Stromal cell of bone marrow (primary cell): ENCODE results near the gene UBTF.
"Not testable (repeated sequence)": the region's sequence is repeated elsewhere in the genome, so short reads cannot be mapped to it uniquely, and the experiment has no call there.

Source experiments
- DNase-seq: peaks from one replicate; pipeline ENCODE4 v3.0.0-alpha.2; 2012; ENCODE audit warnings: low read depth

Gene UBTF

DNA sequence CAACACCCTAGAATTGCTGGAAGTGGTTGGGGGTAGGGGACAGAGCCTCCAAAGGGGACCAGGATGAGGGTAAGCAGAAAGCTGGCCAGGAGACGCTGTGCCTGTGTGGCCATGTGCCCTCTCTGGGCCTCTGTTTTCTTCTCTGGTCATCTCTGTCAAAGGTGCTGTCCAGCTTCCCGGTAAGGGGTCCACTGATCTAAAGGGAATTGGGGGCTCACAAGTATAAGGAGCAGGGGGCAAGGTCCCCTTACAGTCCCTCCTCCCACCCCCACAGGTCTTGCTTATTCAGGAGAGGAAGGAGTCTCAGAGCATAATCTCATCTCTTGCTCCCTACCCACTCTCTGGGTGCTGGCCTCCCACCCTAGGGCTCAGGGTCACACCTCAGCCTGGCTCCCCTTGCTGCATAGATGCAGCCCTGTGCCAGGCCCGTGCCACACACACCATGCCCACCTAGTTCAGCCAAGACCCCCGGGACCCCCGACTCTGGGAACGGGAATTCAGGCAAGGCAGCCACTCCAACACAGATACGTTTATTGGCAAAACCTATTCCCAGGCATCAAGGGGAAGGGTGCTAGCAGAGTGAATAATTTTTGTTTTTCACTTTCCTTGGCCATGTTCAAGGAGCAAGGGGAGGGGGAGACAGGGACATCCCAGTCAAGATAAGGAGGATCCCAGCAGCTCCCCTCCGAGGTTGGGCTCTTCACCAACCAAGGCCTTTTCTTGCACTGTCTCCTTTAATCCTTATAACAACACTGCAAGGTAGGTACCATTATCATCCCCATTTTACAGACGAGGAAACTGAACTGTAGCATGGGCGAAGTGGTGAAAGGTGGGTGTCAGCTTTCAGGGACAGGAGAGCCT, 28.6 kb upstream of the UBTF start:
- no peak for DNase-seq

GRCh38 chr17:44247440-44247841, 28.0 kb upstream of the UBTF start:
- DNase-seq: no peak

DNA sequence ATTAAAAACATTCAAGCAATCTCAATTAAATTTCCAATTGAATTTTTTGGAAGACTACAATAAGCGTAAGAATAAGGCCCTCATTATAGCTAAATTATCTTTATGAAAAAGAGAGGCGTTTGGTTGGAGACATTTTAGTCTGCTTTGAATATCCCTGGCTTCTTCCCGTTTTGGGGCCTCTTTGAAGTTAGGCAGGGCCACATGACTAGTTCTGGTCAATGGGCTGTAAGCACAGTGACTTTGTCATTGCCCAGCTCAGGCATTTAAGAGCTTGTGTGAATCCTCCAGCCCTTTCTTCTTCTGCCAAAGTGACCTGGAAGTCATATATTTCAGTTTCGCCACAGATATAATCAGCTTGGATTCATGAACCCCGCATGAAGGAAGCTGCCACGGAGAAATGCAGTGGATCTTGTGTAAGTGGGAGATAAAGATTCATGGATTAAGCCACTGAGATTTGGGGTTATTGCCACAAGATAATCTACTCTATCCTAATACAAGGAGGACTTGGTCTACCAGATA, 21.7 kb upstream of the UBTF start:
- DNase-seq: no peak

DNA sequence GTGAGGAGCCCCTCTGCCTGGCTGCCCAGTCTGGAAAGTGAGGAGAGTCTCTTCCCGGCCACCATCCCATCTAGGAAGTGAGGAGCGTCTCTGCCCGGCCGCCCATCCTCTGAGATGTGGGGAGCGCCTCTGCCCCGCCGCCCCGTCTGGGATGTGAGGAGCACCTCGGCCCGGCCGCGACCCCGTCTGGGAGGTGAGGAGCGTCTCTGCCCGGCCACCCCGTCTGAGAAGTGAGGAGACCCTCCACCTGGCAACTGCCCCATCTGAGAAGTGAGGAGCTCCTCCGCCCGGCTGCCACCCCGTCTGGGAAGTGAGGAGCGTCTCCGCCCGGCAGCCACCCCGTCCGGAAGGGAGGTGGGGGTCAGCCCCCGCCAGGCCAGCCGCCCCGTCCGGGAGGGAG, 18.4 kb upstream of the UBTF start:
- not testable (repeated sequence) for DNase-seq

DNA sequence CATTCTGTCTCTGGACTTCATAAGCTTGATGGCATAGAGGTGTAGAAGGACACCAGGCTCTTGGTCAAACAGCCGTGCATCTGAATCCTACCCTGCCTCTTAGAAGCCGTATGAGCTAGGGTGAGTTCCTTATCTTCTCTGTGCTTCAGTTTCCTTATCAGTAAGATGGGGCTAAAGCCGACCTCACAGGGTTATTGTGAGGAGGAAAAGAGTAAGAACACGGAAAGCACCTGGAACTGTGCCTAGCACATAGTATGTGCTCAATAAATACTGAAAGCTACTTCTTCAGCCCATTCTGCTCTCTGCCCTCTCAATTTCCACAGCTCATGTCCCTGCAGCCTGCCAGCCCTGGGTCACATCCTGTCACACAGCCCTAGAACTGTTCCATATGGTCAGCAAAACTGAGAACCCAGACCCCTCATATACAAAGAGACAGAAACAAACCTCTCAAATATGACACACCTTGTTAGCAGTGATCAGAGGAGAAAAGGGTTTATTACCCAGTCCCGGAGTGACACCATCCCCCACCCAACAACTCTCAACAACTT, 17.0 kb upstream of the UBTF start:
- DNase-seq: no peak

- no peak for DNase-seq
These were observed 16.1 kb upstream of the UBTF start for GRCh38 chr17:44235583-44235936.

DNA sequence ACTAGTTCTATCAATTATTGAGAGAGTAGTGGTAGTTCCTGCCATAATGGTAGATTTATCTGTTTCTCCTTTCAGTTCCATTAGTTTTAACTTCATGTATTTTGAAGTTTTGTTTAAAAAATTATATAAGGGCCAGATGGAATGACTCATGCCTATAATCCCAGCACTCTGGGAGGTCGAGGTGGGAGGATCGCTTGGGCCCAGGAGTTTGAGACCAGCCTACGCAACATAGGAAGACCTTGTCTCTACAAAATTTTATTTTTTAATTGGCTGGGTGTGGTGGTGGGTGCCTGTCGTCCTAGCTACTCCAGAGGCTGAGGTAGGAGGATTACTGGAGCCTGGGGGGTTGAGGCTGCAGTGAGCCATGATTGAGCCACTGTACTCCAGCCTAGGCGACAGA, 14.1 kb upstream of the UBTF start:
- DNase-seq: no peak

DNA sequence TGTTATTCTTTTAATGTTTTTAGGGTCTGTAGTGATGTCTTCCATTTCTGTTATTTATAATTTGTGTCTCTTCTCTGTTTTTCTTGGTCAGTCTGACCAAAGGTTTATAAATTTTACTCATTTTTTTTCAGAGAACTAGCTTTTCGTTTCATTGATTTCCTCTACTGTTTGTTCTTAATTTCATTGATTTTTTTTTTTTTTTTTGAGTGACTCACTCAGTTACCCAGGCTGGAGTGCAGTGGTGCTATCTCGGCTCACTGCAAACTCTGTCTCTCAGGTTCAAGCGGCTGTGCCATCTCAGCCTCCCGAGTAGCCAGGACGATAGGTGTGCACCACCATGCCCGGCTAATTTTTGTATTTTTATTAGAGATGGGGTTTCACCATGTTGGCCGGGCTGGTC, 12.6 kb upstream of the UBTF start:
- no peak for DNase-seq

- DNase-seq: no peak
These were observed 10.7 kb upstream of the UBTF start for GRCh38 chr17:44230140-44230539.

GRCh38 chr17:44229090-44229489, 9.6 kb upstream of the UBTF start:
- DNase-seq: no peak

DNA sequence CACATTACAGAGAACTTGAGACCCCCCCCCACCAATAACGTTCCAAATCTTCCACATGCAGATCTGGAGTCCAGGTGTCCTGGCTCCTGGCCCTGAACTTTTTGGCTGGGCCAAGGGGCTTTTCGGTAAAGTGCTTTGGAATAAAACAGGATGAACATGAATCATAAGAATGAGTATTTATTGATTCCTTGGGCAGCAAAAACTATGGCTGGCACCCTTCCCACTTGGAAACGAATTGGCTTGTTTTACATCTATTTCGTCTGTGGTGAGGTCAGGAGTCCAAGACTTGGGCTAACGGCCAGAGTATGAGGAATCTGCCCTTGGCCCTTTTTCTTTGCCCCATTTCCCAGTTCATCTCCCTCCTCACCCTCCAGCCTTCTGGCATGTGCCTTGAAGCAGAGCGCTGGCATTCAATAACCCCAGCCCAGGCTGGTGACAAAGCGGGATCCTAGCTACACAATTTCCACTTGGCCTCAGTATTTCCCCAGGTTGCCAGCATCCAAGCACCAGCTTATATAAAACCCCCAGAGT, 4.1 kb upstream of the UBTF start:
- peak; percentile 90 for DNase-seq

GRCh38 chr17:44222112-44222869, 2.8 kb upstream of the UBTF start:
- peak; percentile 71 for DNase-seq

DNA sequence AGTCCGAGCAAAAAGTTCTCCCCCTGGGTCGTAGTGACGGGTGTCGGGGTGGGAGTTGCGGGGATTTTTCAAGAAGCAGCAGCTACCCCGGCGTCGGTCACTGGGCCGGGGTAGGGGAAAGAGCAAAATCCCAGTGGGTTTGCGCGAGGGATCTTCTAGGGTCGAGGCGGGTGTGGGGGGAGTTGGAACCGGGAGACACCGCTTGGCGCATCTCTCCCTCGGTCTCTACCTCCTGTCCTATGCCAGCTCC, 2.3 kb upstream of the UBTF start:
- no peak for DNase-seq

DNA sequence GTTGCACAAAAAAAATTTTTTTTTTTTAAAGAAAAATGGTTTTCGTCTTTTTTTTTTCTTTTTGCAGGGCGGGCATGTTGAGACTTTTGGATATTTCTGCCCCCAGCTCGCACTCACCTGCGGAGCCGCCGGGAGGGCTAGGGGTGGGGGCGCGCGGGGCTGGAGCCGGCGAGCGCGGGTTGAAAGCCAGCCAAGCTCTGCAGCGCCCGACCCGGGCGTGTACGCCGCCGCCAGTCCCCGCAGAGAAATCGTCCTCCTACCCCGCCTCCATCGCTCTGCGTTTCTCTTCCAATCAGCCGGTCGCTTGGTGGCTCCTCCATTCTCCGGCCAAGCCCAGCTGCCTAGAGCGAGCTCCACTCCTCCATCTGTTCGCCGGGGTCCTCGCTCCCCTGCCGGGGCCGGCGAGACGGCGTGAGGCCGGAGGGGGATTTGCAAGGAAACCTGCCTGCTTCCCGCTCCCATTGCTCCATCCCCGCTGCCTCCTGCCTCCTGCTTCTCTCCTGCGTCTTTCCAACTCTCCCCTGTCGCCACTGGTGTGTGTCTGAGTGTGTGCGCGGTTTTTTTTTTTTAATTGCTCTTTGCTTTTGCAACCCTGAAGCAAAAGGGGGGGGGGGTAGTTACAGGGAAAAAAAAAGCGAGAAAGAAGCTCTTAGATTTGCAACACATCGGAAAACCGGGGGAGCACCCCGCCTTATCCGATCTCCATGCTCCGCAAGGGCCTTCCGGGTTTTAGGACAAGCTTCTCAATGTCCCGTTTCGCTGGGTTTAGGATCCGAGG, 1.8 kb upstream of the UBTF start:
- peak; percentile 66 for DNase-seq

GRCh38 chr17:44220213-44221083, 973 bp upstream of the UBTF start:
- DNase-seq: peak; percentile 46

DNA sequence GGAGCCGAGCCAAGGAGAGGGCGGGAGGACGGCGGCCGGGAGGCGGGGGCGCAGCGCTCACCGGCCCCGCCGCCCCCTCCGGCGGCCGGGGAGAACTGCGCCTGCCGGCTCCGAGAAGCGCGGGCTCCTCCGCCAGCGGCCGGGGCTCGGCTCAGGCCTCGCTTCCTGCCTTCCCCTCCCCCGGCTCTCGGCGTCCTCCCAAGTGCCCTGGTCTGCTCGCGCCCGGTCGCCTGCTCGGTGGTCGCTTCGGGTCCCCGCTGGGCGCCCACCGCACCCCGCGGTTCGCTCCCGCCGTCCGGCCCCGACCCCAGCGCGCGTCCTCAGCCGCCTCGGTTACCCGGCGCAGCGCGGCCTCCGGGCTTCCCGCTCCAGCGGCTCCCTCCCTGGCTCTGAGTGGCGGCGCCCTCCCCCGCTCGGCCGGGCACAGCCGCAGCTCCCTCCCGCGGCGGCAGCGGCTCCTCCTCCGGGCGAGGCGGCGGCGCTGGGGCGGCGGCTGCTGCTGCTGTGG, 313 bp downstream of the UBTF start:
- DNase-seq: peak; percentile 53

- peak; percentile 88 for DNase-seq
These were observed 949 bp downstream of the UBTF start for GRCh38 chr17:44218344-44219107.

DNA sequence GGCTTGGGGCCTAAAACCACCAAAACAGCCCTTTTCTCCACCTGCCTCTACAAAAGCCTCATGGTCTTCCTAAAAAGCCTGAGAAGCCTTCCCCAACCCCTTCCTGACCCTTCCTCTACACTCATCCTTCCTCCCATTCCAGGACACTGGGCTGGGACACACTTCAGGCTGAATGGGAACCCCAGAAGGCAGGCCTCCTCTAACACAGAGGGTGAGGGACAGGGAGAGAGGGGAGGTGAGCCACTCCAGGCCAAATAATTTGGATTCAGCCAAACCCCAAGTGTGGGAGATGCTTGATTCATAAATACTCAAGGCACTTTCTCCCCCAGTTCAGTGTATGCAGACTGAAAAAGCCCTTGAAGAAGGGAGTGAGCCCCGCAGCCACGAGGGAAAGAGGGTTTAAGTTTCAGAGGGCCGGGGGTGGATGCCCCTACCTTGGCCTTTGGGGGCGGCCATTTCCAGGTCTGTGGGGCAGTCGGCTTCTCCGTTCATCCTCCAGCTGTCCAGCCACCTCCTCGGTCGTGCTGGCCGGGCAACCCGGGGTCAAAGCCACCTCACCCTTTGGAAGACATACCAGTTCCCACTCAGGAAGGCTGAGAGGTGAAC, 1.6 kb downstream of the UBTF start:
- no peak for DNase-seq

- no peak for DNase-seq
These were observed 2.8 kb downstream of the UBTF start for GRCh38 chr17:44216694-44217093.

DNA sequence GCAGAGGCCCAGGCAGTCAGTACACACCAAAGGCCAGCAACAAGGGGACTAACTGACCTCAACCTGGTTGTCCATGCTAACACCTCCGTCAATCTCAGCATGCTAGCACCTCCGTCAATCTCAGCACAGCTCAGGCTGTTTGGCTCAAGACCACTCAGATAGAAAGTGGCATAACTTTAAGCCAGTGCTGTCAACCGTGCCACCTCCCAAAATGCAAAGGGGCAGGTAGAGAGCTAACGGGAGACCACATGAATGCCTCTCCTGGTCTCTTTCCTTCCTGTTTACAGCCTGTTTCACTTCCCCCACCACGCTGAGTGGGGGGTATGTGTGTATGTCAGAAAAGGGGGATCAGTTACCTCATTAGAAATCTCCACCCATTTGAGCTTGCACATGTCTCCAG, 3.3 kb downstream of the UBTF start:
- no peak for DNase-seq
